PFSK-1 (cell line): Measurements from ENCODE around the gene CMTM2.

ENCODE experiments used
- FOXP2 ChIP-seq: optimal IDR thresholded peaks from 2 replicates; pipeline ENCODE3; 2011; ENCODE audit warnings: borderline replicate concordance, control low read depth, inconsistent platforms; ENCODE audit not compliant: insufficient read depth; ENCODE audit errors: extremely low read length, extremely low read depth
- POLR2AphosphoS5 ChIP-seq: IDR thresholded peaks from 2 replicates; pipeline ENCODE4 v1.6.1; 2012; ENCODE audit warnings: low read depth, mild to moderate bottlenecking, control low read depth, low read length, moderate library complexity
- REST ChIP-seq, 2 experiments: IDR thresholded peaks; 2 replicates each; pipeline versions ENCODE4 v1.6.1 to v1.8.0; 2011 to 2012; ENCODE audit warnings: low read depth in 2 of 2, low read length in 2 of 2, control low read depth in 1 of 2, inconsistent platforms in 1 of 2, mild to moderate bottlenecking in 1 of 2, moderate library complexity in 1 of 2; ENCODE audit not compliant: insufficient read depth in 1 of 2
- SIN3A ChIP-seq: IDR thresholded peaks from 2 replicates; pipeline ENCODE4 v1.6.1; 2012; ENCODE audit warnings: mild to moderate bottlenecking, low read length, moderate library complexity, borderline replicate concordance; ENCODE audit not compliant: insufficient read depth
- TAF1 ChIP-seq: IDR thresholded peaks from 2 replicates; pipeline ENCODE4 v1.6.1; 2012; ENCODE audit warnings: low read length, control low read depth, borderline replicate concordance; ENCODE audit not compliant: insufficient read depth

Gene CMTM2

GRCh38 chr16:66566051-66566901 lies 13.0 kb upstream of the CMTM2 start, which contains the start of gene CMTM1:
CMTM1 (plus strand) TSS chr16:66566439; CDS start chr16:66566514, 75 bp downstream.
- no peak for TF ChIP-seq REST (IDR thresholded peaks at IDR 0.05; ENCODE audit: insufficient read depth in 1 of 2, low read depth in 2 of 2, low read length in 2 of 2)
- TF ChIP-seq SIN3A: no peak
- TF ChIP-seq POLR2AphosphoS5: no peak
- TF ChIP-seq FOXP2: no peak
- no peak for TF ChIP-seq TAF1

- no peak for TF ChIP-seq POLR2AphosphoS5
- no peak for TF ChIP-seq REST (IDR thresholded peaks at IDR 0.05; ENCODE audit: insufficient read depth in 1 of 2, low read depth in 2 of 2, low read length in 2 of 2)
- TF ChIP-seq TAF1: no peak
- no peak for TF ChIP-seq FOXP2
- no peak for TF ChIP-seq SIN3A
Observed at GRCh38 chr16:66568355-66568754, 10.9 kb upstream of the CMTM2 start.

GRCh38 chr16:66569131-66569530 lies 10.1 kb upstream of the CMTM2 start:
- TF ChIP-seq REST (IDR thresholded peaks at IDR 0.05; ENCODE audit: insufficient read depth in 1 of 2, low read depth in 2 of 2, low read length in 2 of 2) (no peak), SIN3A (no peak), POLR2AphosphoS5 (no peak), FOXP2 (no peak), TAF1 (no peak)

- TF ChIP-seq FOXP2 (no peak), REST (IDR thresholded peaks at IDR 0.05; ENCODE audit: insufficient read depth in 1 of 2, low read depth in 2 of 2, low read length in 2 of 2) (no peak), POLR2AphosphoS5 (no peak), SIN3A (no peak), TAF1 (no peak)
Observed at GRCh38 chr16:66569827-66570405, 9.3 kb upstream of the CMTM2 start.
